HFFc6 (cell line): ENCODE measurements around the gene LMAN2. TPM values are rescaled to one million over a fixed set of nuclear protein-coding genes. Genes with fewer than 3 reads are reported as not detected.

Experiments
- DNase-seq: peaks from one replicate; pipeline ENCODE4 v3.0.0-alpha.2; 2018
- H3K27ac Mint-ChIP-seq: 2 replicates; pipeline ENCODE4 v1.8.0; 2020; ENCODE audit warnings: mild to moderate bottlenecking, mixed read lengths
- H3K27me3 Mint-ChIP-seq: 2 replicates; pipeline ENCODE4 v1.8.0; 2021; ENCODE audit warnings: mild to moderate bottlenecking, moderate library complexity, mixed read lengths; ENCODE audit not compliant: insufficient read depth
- H3K36me3 Mint-ChIP-seq: 2 replicates; pipeline ENCODE4 v1.8.0; 2021; ENCODE audit warnings: low read depth, mixed read lengths
- H3K4me1 Mint-ChIP-seq: 2 replicates; pipeline ENCODE4 v1.8.0; 2020; ENCODE audit warnings: low read depth, mixed read lengths
- H3K4me3 Mint-ChIP-seq: 2 replicates; pipeline ENCODE4 v1.8.0; 2020; ENCODE audit warnings: mild to moderate bottlenecking, moderate library complexity, mixed read lengths
- H3K9me3 Mint-ChIP-seq: 2 replicates; pipeline ENCODE4 v1.8.0; 2020; ENCODE audit warnings: mild to moderate bottlenecking, mixed read lengths
- CTCF ChIP-seq: fragments of 200-600 bp; sonication (generic); IDR thresholded peaks from 2 replicates; pipeline ENCODE4 v1.5.0; 2021; ENCODE audit warnings: antibody characterized with exemption, mild to moderate bottlenecking
- total RNA-seq, 6 experiments: library from RNA; stranded (reverse); fragmentation: NEBNext Ultra II Directional; extraction: Animal tissue kit (Norgen Biotek cat#: 25700); gene quantifications; 2 replicates in 1 of 6; 3 replicates in 5 of 6; pipeline ENCODE4 v1.2.3, GENCODE V29; 2021

The LMAN2 gene
- total RNA-seq, 6 experiments from 2014 or later = 153 to 169 (median 164) TPM

GRCh38 chr5:177365845-177366527 lies 14.5 kb upstream of the LMAN2 start:
- H3K27ac Mint-ChIP-seq = peak overlapping the region; percentile 89

GRCh38 chr5:177364159-177364962 lies 12.9 kb upstream of the LMAN2 start:
- H3K27ac Mint-ChIP-seq = 0 out of 2 replicates have a peak overlapping the region, but pooled peaks have one; percentile 11
- H3K4me3 Mint-ChIP-seq = no peak overlapping the region; the same call in 1 of the 2 replicates
- H3K4me1 Mint-ChIP-seq = peaks cover 28% of the 10 kb centered on the region
- peaks cover 21% of the 10 kb centered on the region for H3K27me3 Mint-ChIP-seq
- H3K9me3 Mint-ChIP-seq = no peaks in the 10 kb centered on the region
- TF ChIP-seq CTCF = no peak
- DNase-seq = no peak
- no peaks in the 10 kb centered on the region; the same call in 1 of the 2 replicates for H3K36me3 Mint-ChIP-seq

More at GRCh38 chr5:177365845-177366527, 14.5 kb upstream of the LMAN2 start:
- Mint-ChIP-seq H3K27me3 (peaks cover 9% of the 10 kb centered on the region), H3K4me3 (peak overlapping the region; percentile 86), H3K4me1 (peaks cover 28% of the 10 kb centered on the region), H3K36me3 (no peaks in the 10 kb centered on the region; the same call in 1 of the 2 replicates), H3K9me3 (no peaks in the 10 kb centered on the region)
- no peak for TF ChIP-seq CTCF
- no peak for DNase-seq

- peaks cover 20% of the 10 kb centered on the region for H3K27me3 Mint-ChIP-seq
- peak overlapping the region; percentile 74 for H3K4me3 Mint-ChIP-seq
- no peak overlapping the region for H3K27ac Mint-ChIP-seq
- no peaks in the 10 kb centered on the region for H3K36me3 Mint-ChIP-seq
- no peaks in the 10 kb centered on the region for H3K9me3 Mint-ChIP-seq
- TF ChIP-seq CTCF = no peak
- H3K4me1 Mint-ChIP-seq = peaks cover 22% of the 10 kb centered on the region
- no peak for DNase-seq
These were observed 12.1 kb upstream of the LMAN2 start for GRCh38 chr5:177363565-177363964.

GRCh38 chr5:177362610-177363507 lies 11.4 kb upstream of the LMAN2 start:
- Mint-ChIP-seq H3K9me3 (no peaks in the 10 kb centered on the region), H3K36me3 (no peaks in the 10 kb centered on the region), H3K4me1 (peaks cover 17% of the 10 kb centered on the region), H3K4me3 (peak overlapping the region; percentile 74), H3K27ac (no peak overlapping the region), H3K27me3 (peaks cover 17% of the 10 kb centered on the region)
- no peak for TF ChIP-seq CTCF
- DNase-seq = no peak

GRCh38 chr5:177362292-177362609 lies 10.8 kb upstream of the LMAN2 start:
- H3K4me1 Mint-ChIP-seq = peaks cover 17% of the 10 kb centered on the region
- H3K36me3 Mint-ChIP-seq = no peaks in the 10 kb centered on the region
- DNase-seq = no peak
- no peak for TF ChIP-seq CTCF
- H3K4me3 Mint-ChIP-seq = peak overlapping the region; percentile 42; the same call in 1 of the 2 replicates
- no peaks in the 10 kb centered on the region for H3K9me3 Mint-ChIP-seq
- H3K27me3 Mint-ChIP-seq = peaks cover 19% of the 10 kb centered on the region
- no peak overlapping the region for H3K27ac Mint-ChIP-seq
